ENCODE data around the gene PEF1. TPM values are rescaled to one million over a fixed set of nuclear protein-coding genes. Genes with fewer than 3 reads are reported as not detected.

Gene PEF1
- total RNA-seq, 1 donor from 2014 or later, result 38.9 TPM

GRCh38 chr1:31667065-31667785 lies 22.5 kb upstream of the PEF1 start:
- no peak overlapping the region for H3K4me3 Mint-ChIP-seq (ENCODE audit: unreplicated experiment)
- H3K4me1 Mint-ChIP-seq (ENCODE audit: low read depth, unreplicated experiment), result peaks cover 56% of the 10 kb centered on the region
- peak; percentile 15 for DNase-seq
- no peak overlapping the region for H3K27ac Mint-ChIP-seq (ENCODE audit: unreplicated experiment)
- peaks cover 15% of the 10 kb centered on the region for H3K9me3 Mint-ChIP-seq (ENCODE audit: unreplicated experiment)
- no peak for TF ChIP-seq CTCF (IDR thresholded peaks at IDR 0.05; ENCODE audit: partially characterized antibody, unreplicated experiment)
- H3K27me3 Mint-ChIP-seq (ENCODE audit: unreplicated experiment), result peaks cover 22% of the 10 kb centered on the region
- H3K36me3 Mint-ChIP-seq (ENCODE audit: unreplicated experiment), result no peaks in the 10 kb centered on the region

DNA sequence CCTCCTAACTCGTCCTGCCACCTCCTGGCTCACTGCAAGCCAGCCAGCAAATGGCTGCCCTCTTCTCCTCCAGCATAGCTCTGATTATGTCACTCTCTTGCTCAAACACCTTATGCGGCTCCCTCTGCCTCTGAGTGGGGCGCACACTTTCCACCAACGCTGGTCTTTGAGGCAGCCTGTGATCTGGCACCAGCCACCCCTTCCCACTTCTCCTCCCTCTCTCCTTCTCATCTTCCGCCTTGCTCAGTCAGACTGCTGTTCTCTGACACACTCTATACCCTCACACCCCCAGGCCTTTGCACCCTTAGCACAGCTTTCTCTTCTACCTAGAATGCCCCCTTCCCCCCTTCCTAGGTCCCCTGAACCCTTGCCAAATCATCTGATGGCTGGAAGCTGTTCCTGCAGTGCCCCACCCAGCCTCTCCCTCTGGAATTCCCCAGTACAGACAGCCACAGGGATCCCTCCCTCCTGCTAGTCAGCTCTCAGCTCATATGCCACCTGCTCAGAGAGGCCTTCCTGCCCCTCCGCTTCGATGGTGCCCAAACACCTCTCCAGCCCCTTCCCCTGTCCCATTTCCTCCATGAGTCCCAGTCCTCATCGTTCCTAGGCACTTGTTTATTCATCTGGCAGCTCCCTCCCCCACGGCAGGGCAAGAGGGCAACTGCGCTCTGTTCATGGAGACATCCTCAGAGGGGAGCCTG lies 21.7 kb upstream of the PEF1 start:
- peak; percentile 28 for DNase-seq
- peaks cover 23% of the 10 kb centered on the region for H3K27me3 Mint-ChIP-seq (ENCODE audit: unreplicated experiment)
- H3K4me1 Mint-ChIP-seq (ENCODE audit: low read depth, unreplicated experiment), result peaks cover 49% of the 10 kb centered on the region
- peak overlapping the region; percentile 68 for H3K27ac Mint-ChIP-seq (ENCODE audit: unreplicated experiment)
- peaks cover 15% of the 10 kb centered on the region for H3K9me3 Mint-ChIP-seq (ENCODE audit: unreplicated experiment)
- H3K4me3 Mint-ChIP-seq (ENCODE audit: unreplicated experiment), result peak overlapping the region; percentile 8
- no peaks in the 10 kb centered on the region for H3K36me3 Mint-ChIP-seq (ENCODE audit: unreplicated experiment)
- no peak for TF ChIP-seq CTCF (IDR thresholded peaks at IDR 0.05; ENCODE audit: partially characterized antibody, unreplicated experiment)

DNA sequence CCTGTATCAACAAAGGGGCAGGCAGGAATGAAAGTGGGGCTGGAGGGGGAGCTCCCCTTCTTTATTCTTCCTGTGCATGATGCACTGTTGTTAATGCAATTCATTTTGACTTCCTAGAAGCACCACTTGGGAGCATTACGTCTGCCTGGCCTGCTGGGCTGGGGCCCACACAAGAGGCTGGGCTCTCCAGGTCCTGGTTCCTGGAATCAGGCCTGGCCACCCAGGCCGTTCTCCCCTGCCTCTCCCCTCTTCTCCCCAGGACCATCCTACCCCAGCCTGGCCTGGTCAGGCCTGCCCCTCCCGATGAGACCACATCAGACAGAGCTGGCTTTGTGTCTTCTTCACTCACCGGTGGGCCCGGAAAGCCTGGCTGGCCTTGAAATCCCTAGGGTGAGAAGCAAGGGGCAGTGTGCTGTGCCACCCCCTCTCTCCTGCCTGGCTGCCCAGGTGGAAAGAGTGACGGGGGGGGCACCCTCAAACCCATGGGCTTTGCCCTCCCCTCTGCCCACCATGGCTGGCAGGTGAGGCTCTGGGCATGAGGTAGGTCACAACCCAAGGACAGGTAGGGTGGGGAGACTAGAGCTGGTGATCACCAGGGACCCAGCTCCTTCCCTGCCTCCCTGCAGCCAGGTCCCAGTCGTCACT lies 20.7 kb upstream of the PEF1 start:
- Mint-ChIP-seq H3K27me3 (ENCODE audit: unreplicated experiment) (peaks cover 21% of the 10 kb centered on the region), H3K27ac (ENCODE audit: unreplicated experiment) (no peak overlapping the region)
- no peak for TF ChIP-seq CTCF (IDR thresholded peaks at IDR 0.05; ENCODE audit: partially characterized antibody, unreplicated experiment)

GRCh38 chr1:31664528-31664927 lies 19.9 kb upstream of the PEF1 start:
- Mint-ChIP-seq H3K4me1 (ENCODE audit: low read depth, unreplicated experiment) (peaks cover 33% of the 10 kb centered on the region), H3K27me3 (ENCODE audit: unreplicated experiment) (peaks cover 21% of the 10 kb centered on the region), H3K27ac (ENCODE audit: unreplicated experiment) (no peak overlapping the region), H3K36me3 (ENCODE audit: unreplicated experiment) (no peaks in the 10 kb centered on the region), H3K4me3 (ENCODE audit: unreplicated experiment) (no peak overlapping the region), H3K9me3 (ENCODE audit: unreplicated experiment) (peaks cover 11% of the 10 kb centered on the region)
- DNase-seq, result no peak
- no peak for TF ChIP-seq CTCF (IDR thresholded peaks at IDR 0.05; ENCODE audit: partially characterized antibody, unreplicated experiment)

More for the DNA sequence above, 20.7 kb upstream of the PEF1 start:
- no peak overlapping the region for H3K4me3 Mint-ChIP-seq (ENCODE audit: unreplicated experiment)
- peaks cover 12% of the 10 kb centered on the region for H3K9me3 Mint-ChIP-seq (ENCODE audit: unreplicated experiment)
- no peaks in the 10 kb centered on the region for H3K36me3 Mint-ChIP-seq (ENCODE audit: unreplicated experiment)
- peaks cover 40% of the 10 kb centered on the region for H3K4me1 Mint-ChIP-seq (ENCODE audit: low read depth, unreplicated experiment)
- no peak for DNase-seq

All from glutamatergic neuron (in vitro differentiated cells).